Breast epithelium (tissue), 4 donors: ENCODE measurements around the gene KIAA0825. TPM values are rescaled to one million over a fixed set of nuclear protein-coding genes. Genes with fewer than 3 reads are reported as not detected.

Experiments
- DNase-seq, 2 donors: peaks; one replicate each; pipeline ENCODE4 v3.0.0-alpha.2; 2019; ENCODE audit warnings: low spot score in 2 of 2
- H3K27ac ChIP-seq, 2 donors: fragments of 200-600 bp; sonication (generic) in 1 of 2; one replicate each; pipeline ENCODE4 v1.5.1; 2016 to 2019; ENCODE audit warnings: mild to moderate bottlenecking in 1 of 2
- H3K27me3 ChIP-seq, 2 donors: fragments of 200-600 bp; sonication (generic) in 1 of 2; one replicate each; pipeline versions ENCODE4 v1.5.1 to v1.6.0; 2017 to 2019; ENCODE audit warnings: control low read depth in 1 of 2, mild to moderate bottlenecking in 1 of 2
- H3K36me3 ChIP-seq: fragments of 200-600 bp; one replicate; pipeline ENCODE4 v1.5.1; 2019
- H3K4me1 ChIP-seq, 2 donors: fragments of 200-600 bp; sonication (generic); one replicate each; pipeline ENCODE4 v1.5.1; 2016 to 2019; ENCODE audit warnings: control low read depth in 1 of 2
- H3K4me3 ChIP-seq, 3 donors: fragments of 200-600 bp; sonication (generic); 1 replicate in 2 of 3; 2 replicates in 1 of 3; pipeline ENCODE4 v1.5.1; 2016 to 2019; ENCODE audit warnings: mild to moderate bottlenecking in 3 of 3, moderate library complexity in 2 of 3
- H3K9me3 ChIP-seq, 2 donors: fragments of 200-600 bp; sonication (generic) in 1 of 2; one replicate each; pipeline ENCODE4 v1.5.1; 2016 to 2019; ENCODE audit warnings: control low read depth in 1 of 2
- POLR2A ChIP-seq: fragments of 450-650 bp; IDR thresholded peaks from one replicate; pipeline ENCODE4 v1.6.1; 2016; ENCODE audit warnings: antibody characterized with exemption, mild to moderate bottlenecking, moderate library complexity
- POLR2AphosphoS5 ChIP-seq, 3 donors: sonication (generic); formaldehyde crosslinking; IDR thresholded peaks; one replicate each; pipeline ENCODE4 v1.6.1; 2017; ENCODE audit warnings: antibody characterized with exemption in 3 of 3
- intact Hi-C: fragments of 100-400 bp; cut with DNase I; formaldehyde crosslinking; loops from one replicate; pipeline ENCODE4 v1.15.1; 2023; ENCODE audit warnings: low total_unique reads
- total RNA-seq, 3 donors: library from RNA; depleted of rRNA; stranded (reverse); fragments of >200 nt; gene quantifications; one replicate each; pipeline ENCODE4 v1.1.0, GENCODE V29; 2016
- TF ChIP-seq, protein P1 (sequence below), 3 donors: fragments of 450-650 bp; IDR thresholded peaks; one replicate each; pipeline ENCODE4 v1.5.1; 2016 to 2017; ENCODE audit warnings: antibody characterized with exemption in 3 of 3, mild to moderate bottlenecking in 3 of 3, moderate library complexity in 3 of 3

The KIAA0825 gene
- total RNA-seq, 3 donors from 2014 or later, result 5.9 to 15.5 (median 7.9) TPM

DNA sequence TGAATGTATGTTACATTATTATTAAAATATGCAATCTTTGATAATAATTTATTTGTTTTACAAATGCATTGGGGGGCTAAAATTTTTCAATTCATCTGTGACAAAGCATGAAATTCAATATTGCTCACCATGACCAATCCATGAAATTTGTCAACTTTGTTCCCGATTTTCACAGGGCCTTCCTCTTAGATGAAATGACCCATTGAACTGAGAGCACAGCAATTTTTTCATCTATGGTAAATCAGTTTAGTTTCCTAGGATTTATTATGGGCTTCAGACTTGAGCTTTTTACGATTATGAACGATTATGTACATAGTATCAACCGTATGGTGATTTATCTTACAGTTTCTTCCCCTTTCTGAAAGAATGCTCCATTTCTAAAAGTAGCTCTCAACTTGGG lies 157.3 kb downstream of the KIAA0825 start:
- Histone ChIP-seq H3K4me1 (no peaks in the 10 kb centered on the region), H3K4me3 (no peak overlapping the region), H3K36me3 (no peaks in the 10 kb centered on the region), H3K27ac (no peak overlapping the region), H3K27me3 (no peaks in the 10 kb centered on the region), H3K9me3 (no peaks in the 10 kb centered on the region)
- intact Hi-C loops, result no loop called here
- no peak for DNase-seq
- TF ChIP-seq, protein P1, sequence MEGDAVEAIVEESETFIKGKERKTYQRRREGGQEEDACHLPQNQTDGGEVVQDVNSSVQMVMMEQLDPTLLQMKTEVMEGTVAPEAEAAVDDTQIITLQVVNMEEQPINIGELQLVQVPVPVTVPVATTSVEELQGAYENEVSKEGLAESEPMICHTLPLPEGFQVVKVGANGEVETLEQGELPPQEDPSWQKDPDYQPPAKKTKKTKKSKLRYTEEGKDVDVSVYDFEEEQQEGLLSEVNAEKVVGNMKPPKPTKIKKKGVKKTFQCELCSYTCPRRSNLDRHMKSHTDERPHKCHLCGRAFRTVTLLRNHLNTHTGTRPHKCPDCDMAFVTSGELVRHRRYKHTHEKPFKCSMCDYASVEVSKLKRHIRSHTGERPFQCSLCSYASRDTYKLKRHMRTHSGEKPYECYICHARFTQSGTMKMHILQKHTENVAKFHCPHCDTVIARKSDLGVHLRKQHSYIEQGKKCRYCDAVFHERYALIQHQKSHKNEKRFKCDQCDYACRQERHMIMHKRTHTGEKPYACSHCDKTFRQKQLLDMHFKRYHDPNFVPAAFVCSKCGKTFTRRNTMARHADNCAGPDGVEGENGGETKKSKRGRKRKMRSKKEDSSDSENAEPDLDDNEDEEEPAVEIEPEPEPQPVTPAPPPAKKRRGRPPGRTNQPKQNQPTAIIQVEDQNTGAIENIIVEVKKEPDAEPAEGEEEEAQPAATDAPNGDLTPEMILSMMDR (IDR thresholded peaks at IDR 0.05), result no peak
- TF ChIP-seq POLR2AphosphoS5 (IDR thresholded peaks at IDR 0.05) (no peak), POLR2A (no peak)

DNA sequence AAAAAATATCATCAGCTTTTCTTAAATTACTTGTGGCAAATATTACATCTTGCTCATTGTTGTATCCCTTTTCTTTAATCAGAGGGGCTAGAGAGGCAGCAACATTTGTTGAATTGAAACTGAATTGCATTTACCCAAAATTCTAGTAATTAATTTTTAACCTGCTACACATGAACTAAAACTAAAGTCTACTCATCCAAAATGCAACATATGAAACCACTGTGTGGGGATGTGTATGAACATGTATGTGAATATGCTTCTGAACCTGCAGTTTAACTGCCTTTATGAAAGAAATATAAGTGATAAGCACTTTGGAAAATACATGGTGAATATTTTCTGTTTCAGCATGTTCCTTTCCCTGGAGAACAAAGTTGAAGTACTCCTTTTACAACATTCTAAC lies 158.5 kb downstream of the KIAA0825 start:
- no peaks in the 10 kb centered on the region for H3K4me1 ChIP-seq
- no peak for DNase-seq
- H3K9me3 ChIP-seq, result no peaks in the 10 kb centered on the region
- H3K27me3 ChIP-seq, result no peaks in the 10 kb centered on the region
- H3K4me3 ChIP-seq, result no peak overlapping the region
- TF ChIP-seq, protein P1 (IDR thresholded peaks at IDR 0.05), result no peak
- no peak for TF ChIP-seq POLR2A
- no peak for TF ChIP-seq POLR2AphosphoS5 (IDR thresholded peaks at IDR 0.05)
- H3K27ac ChIP-seq, result no peak overlapping the region
- intact Hi-C loops, result no loop called here
- H3K36me3 ChIP-seq, result no peaks in the 10 kb centered on the region

GRCh38 chr5:94457788-94458187 lies 160.6 kb downstream of the KIAA0825 start:
- H3K9me3 ChIP-seq, result no peaks in the 10 kb centered on the region
- no peaks in the 10 kb centered on the region for H3K4me1 ChIP-seq
- TF ChIP-seq POLR2A, result no peak
- no peak for TF ChIP-seq POLR2AphosphoS5 (IDR thresholded peaks at IDR 0.05)
- TF ChIP-seq, protein P1 (IDR thresholded peaks at IDR 0.05), result no peak
- DNase-seq, result no peak
- no peaks in the 10 kb centered on the region for H3K27me3 ChIP-seq
- H3K36me3 ChIP-seq, result no peaks in the 10 kb centered on the region
- intact Hi-C loops, result no loop called here
- no peak overlapping the region for H3K4me3 ChIP-seq
- H3K27ac ChIP-seq, result no peak overlapping the region

DNA sequence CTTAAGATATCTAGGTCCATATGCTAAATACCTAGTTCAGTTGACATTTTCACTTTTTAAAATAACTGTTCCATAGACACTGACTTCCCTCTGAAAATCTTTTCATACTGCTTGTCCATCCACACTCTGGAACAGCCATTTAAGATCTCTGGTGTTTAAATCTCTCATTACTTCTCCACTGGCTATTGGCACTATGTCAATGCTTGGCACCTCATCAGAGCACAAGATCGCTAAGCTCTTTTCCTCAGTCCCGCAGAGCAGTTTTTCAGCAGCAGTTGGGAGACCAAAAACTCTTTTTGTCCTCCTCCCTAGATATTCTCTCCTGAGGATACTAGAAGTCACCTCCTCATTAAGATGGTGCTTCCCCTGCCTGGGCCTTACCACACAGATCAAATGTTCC lies 172.7 kb downstream of the KIAA0825 start:
- no peaks in the 10 kb centered on the region for H3K4me1 ChIP-seq
- no peak for DNase-seq
- H3K27me3 ChIP-seq, result no peaks in the 10 kb centered on the region
- no peaks in the 10 kb centered on the region for H3K36me3 ChIP-seq
- intact Hi-C loops, result no loop called here
- no peak overlapping the region for H3K27ac ChIP-seq
- TF ChIP-seq POLR2AphosphoS5 (IDR thresholded peaks at IDR 0.05), result no peak
- TF ChIP-seq POLR2A, result no peak
- TF ChIP-seq, protein P1 (IDR thresholded peaks at IDR 0.05), result no peak
- H3K4me3 ChIP-seq, result no peak overlapping the region
- H3K9me3 ChIP-seq, result no peaks in the 10 kb centered on the region

- no peak overlapping the region for H3K27ac ChIP-seq
- intact Hi-C loops, result no loop called here
- no peak overlapping the region for H3K4me3 ChIP-seq
- no peak for DNase-seq
- TF ChIP-seq POLR2AphosphoS5 (IDR thresholded peaks at IDR 0.05) (no peak), POLR2A (no peak)
- TF ChIP-seq, protein P1 (IDR thresholded peaks at IDR 0.05), result no peak
- H3K4me1 ChIP-seq, result no peaks in the 10 kb centered on the region
- no peaks in the 10 kb centered on the region for H3K9me3 ChIP-seq
- H3K27me3 ChIP-seq, result no peaks in the 10 kb centered on the region
- H3K36me3 ChIP-seq, result no peaks in the 10 kb centered on the region
These were observed 175.4 kb downstream of the KIAA0825 start for GRCh38 chr5:94442991-94443390.
